Measurements from ENCODE around the gene HIVEP1.

Gene HIVEP1

DNA sequence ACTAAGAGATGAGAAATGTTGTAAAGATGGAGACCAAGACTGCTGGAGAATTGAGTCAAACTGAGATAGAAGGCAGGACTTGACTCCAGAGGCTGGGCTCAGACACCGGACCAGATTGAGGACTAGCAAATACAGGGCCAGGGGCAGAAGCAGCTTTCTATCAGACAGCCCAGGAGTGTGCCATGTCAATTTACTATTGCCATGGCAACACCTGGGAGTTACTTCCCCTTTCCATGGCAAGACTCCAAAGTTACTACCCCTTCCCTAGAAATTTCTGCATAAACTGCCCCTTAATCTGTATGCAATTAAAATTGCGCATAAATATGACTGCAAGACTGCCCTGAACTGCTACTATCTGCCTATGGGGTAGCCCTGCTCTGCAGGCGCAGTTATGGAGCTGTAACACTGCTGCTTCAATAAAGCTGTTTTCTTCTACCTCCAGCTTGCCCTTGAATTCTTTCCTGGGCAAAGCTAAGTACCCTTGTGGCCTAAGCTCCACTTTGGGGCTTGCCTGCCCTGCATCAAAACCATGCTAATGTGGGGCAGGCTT lies 188.0 kb downstream of the HIVEP1 start:
- DNase-seq = no peak

DNA sequence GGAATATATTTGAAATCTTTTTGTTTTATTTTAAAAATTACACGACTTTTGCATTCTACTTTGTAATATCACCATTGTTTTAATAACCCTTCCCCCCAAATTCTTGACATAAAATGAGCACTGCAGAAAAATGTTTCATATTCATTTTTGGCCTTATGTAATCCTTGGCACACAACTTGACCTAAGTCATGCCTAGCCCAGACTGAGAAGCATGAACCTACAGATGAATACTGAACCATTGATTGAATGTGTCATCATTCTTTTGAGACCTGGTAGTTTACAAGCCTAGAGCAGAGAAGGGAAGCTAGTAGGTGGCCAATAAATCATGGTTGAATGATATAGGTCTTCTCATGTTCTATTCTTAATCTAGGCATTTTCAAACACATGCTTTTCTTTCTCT lies 188.6 kb downstream of the HIVEP1 start:
- DNase-seq = no peak

DNA sequence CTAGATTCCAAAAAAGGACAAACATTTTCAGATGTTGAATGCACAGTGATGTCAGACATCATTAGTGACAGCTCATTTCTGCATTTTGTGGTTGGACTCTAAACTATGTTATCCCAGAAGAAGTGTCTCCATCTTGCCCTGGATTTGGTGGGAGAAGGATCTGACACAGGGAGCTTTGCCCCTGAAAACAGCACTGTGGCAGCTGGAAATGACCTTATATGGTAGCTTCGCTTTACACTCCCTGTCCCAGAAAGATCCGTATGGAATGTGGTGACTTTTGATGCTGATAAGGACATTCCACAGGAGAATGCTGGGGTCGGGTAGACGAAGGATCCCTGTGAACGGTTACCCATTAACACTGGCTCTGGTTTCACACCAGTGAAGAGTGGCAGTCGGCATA lies 190.9 kb downstream of the HIVEP1 start:
- no peak for DNase-seq

DNA sequence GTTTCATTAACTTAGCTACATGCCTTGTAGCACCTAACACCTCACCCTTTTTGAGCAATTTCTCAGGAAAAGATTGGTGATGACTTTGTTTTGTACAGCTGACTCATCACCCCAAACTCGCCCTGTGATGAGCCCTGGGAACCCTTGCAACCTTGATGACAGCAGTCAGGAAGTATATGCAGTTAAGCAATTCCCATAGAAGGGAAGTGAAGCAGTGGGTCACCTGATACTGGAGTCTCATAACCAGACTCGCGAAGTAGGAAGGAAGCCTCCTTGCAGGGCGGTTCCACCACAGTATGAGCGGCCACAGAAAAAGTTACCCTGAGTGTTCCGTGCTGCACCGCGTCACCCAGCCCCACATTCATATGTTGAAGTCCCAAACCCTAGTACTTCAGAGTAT lies 196.1 kb downstream of the HIVEP1 start:
- no peak for DNase-seq

DNA sequence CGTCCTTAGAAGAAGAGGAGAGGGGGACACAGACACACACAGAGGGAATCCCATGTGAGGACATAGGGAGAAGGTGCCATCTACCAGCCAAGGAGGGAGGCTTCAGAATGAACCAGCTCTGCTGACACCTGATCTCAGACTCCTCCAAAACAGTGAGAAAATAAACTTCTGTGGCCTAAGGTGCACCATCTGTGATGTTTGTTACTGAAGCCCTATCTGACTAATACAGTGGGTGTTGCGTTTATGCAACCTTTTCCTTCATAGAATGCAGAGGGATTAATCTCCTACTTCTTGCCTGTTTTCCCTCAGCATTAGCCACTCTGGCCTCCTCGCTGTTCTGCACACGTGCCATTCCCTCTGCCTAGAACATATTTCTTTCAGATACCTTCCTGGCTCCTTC lies 196.6 kb downstream of the HIVEP1 start:
- no peak for DNase-seq
